HG02852 (cell line): Measurements from ENCODE around the gene SLC17A2.

Source experiments
- ATAC-seq: cut with Tn5 transposase; IDR thresholded peaks from one replicate; pipeline ENCODE4 v1.9.1; 2021; ENCODE audit warnings: mild to moderate bottlenecking, moderate library complexity; ENCODE audit not compliant: unreplicated experiment

SLC17A2 gene

GRCh38 chr6:25888626-25889025 is 41.9 kb downstream of the SLC17A2 start:
- ATAC-seq, result no peak

- no peak for ATAC-seq
These were observed 44.4 kb downstream of the SLC17A2 start for GRCh38 chr6:25886066-25886465.

- no peak for ATAC-seq
These were observed 46.5 kb downstream of the SLC17A2 start for GRCh38 chr6:25883991-25884390.

- ATAC-seq, result no peak
These were observed 47.0 kb downstream of the SLC17A2 start for GRCh38 chr6:25883536-25883935.

GRCh38 chr6:25882051-25882496 is 48.4 kb downstream of the SLC17A2 start:
- no peak for ATAC-seq

- no peak for ATAC-seq
These were observed 49.9 kb downstream of the SLC17A2 start for GRCh38 chr6:25880601-25881000.

GRCh38 chr6:25878721-25879322 is 51.7 kb downstream of the SLC17A2 start:
- ATAC-seq, result no peak

GRCh38 chr6:25875926-25876602 is 54.4 kb downstream of the SLC17A2 start:
- no peak for ATAC-seq

- ATAC-seq, result no peak
These were observed 55.0 kb downstream of the SLC17A2 start for GRCh38 chr6:25875563-25875905.

- no peak for ATAC-seq
These were observed 55.5 kb downstream of the SLC17A2 start for GRCh38 chr6:25874822-25875562.

GRCh38 chr6:25874118-25874517 is 56.4 kb downstream of the SLC17A2 start, which contains the start of gene SLC17A3:
SLC17A3 (minus strand) TSS chr6:25874243; CDS start chr6:25868387, 5,856 bp downstream.
- no peak for ATAC-seq

GRCh38 chr6:25872814-25873213 is 57.7 kb downstream of the SLC17A2 start:
- no peak for ATAC-seq

- no peak for ATAC-seq
These were observed 60.7 kb downstream of the SLC17A2 start for GRCh38 chr6:25869840-25870239.

GRCh38 chr6:25868436-25869183 is 61.9 kb downstream of the SLC17A2 start:
- ATAC-seq, result no peak

GRCh38 chr6:25866011-25866410 is 64.5 kb downstream of the SLC17A2 start:
- ATAC-seq, result no peak

GRCh38 chr6:25863360-25863759 is 67.1 kb downstream of the SLC17A2 start:
- ATAC-seq, result no peak
